ENCODE data around the gene CRISP2.

CRISP2 gene

DNA sequence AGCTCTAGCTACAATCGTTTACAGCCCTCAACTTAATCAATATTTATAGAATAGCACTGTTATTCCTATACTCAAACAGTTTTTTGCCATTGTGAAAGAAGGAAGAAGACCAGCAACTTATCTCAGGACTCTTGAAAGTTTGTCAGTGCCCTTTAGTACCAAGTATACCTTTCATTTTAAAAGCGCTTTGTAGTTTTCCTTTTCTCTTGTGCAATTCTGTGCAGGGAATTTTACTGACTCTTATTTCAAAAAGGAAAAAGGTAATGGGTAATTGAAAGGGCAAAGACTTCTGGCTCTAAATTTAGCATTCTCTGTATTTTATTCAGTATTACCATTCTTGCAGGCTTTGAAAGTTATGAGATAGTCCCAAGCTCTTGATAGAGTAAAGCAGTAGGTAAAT is 59.9 kb downstream of the CRISP2 start:
- DNase-seq, result no peak

DNA sequence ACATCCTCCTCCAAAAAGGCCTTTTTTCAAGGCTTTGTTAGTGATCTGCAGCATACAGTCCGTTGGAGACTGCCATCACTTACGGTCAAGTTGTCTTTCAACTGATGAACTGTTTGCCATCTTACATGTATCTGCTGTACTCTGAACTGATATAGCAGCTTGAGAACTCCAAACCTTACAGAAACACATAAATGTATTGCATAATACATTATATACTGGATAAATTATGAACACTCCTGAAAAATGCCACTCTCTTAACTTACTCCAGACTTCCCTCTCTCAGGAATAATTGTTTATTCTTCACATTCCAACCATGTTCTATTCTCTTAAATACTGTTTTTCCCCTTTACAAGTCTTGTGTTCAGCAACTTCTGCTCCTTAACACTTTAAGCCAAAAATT is 62.1 kb downstream of the CRISP2 start:
- no peak for DNase-seq

DNA sequence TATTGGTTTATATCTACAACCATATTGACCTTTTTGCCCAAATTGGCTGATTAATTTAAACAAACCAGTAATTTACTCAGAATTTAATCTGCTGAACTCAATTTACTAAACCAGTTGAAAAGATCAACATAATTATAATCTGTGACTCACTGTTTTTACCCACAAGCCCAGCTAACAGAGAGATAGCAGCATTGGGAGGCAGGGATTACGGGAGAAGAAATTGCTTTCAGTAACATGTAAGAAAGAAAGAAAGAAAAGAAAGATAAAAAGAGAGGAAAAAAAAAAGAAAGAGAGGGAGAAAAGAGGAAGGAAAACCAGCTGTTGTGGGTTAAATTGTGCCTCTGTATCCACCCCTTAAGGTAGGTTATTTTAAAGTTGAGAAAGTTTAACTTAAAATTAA is 63.4 kb downstream of the CRISP2 start:
- no peak for DNase-seq

DNA sequence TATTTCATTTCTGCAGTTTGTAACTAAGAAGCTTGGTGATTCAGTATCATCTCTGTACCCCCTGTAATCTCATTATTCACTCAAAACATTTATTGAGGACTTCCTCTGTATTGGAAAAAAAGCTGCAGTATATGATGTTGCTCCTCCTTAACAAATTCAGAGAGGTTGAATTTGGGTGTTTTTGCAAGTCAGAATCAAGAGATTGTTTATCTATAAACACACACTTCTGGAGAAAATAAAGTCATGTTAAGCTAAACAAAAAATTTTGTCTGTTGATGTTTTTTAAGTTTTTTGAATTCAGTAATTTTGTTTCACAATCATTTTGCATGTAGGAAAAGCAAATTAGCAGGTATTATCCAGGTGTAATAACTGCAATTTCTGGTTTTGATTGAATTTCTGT is 65.3 kb downstream of the CRISP2 start:
- no peak for DNase-seq

DNA sequence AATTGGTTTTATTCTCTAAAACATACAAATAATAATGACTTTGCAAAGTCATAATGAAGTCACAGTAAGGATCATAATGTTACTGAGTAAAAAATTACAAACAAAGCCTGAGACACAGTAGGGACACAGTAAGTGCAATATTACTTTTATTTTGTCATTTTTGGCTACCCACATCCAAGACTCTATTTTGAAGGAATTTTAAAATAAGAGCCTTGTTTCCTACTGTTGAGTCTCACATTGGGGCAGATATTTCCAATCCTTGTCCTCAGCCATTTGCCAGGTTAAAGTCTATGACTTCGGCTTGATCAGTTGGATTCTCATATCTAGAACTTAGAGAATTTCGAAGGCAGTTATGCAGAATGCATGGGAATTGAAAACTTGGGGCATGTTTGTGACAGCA is 65.9 kb downstream of the CRISP2 start:
- DNase-seq, result no peak

DNA sequence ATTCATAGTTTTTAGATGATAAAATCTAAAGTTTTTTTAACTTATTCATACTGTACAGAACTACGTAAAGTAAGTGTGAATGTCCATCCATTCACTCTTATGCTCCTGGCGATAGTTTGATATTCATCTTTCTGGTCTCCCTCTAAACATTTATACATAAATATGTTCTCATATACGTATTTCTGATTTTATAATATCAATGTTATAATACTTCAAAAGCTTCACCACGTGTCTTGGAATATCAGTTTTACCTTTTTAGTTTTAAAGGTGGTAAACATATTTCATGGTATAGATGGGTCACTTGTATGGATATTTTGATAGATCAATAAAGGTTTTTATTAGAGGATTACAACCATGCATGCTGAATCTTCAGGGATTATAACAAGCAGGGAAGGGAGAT is 66.4 kb downstream of the CRISP2 start:
- no peak for DNase-seq

DNA sequence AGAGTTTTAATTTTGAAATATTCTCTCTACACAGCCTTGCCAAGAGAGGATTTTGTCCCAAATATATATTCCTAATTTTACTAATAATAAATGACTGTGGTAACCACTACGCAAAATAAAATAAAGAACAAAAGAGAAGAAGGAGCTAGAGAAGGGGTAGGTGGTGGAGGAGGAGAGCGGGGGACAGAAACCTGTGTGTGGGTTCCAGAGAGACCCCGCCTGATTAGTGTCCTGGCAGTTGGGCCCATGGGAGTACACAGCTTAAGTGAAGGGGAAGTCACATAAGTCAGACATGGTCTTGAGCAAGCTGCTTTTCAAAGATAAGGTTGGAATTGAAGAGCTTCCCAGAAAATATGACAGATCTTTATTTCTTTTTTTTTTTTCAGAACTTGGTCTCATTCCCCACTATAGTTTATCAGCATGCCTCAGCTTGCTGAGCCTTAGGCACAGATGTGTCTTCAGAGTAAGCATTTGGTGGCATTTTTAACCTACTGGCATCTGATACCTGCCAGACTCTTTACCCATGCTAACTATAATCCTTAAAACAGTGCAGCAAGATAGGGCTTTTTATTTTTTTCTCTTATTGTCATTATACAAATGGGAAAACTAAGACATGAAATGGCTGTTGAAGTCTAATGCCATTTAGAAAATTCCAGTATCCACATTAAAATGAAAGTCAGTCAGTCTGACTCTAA is 67.1 kb downstream of the CRISP2 start:
- no peak for DNase-seq

DNA sequence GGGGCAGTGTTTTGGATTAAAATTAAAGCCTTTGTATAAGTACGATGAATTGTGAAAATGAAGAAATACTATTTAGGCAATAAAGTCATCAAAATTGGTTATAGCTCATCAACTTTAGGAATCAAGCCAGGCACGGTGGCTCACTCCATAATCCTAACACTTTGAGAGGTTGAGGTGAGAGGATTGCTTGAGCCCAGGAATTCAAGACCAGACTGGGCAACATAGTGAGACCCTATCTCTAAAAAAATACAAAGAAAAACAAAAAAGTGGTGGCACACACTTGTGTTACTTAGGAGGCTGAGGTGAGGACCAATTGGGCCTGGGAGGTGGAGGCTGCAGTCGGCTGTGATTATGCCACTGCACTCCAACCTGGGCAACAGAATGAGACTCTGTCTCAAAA is 68.2 kb downstream of the CRISP2 start:
- no peak for DNase-seq

Measured in DMS79 treated with DMSO at 0.1 percent for 48 hours (cell line).